Fibroblast of mammary gland (primary cell): ENCODE results near the gene CNDP1.
A peak's percentile ranks its signal among the peaks of the same experiment; 100 is the strongest.
"Not testable (repeated sequence)": the region's sequence is repeated elsewhere in the genome, so short reads cannot be mapped to it uniquely, and the experiment has no call there.

Experiments used
- DNase-seq: peaks from one replicate; pipeline ENCODE4 v3.0.0-alpha.2; 2010; ENCODE audit warnings: low read depth
- H3K4me3 ChIP-seq: 2 replicates; pipeline ENCODE4 v1.5.1; 2011; ENCODE audit warnings: low read depth, mild to moderate bottlenecking, low read length, moderate library complexity; ENCODE audit not compliant: control insufficient read depth
- CTCF ChIP-seq: conservative IDR thresholded peaks from 2 replicates; pipeline ENCODE4 v1.5.1; 2011; ENCODE audit warnings: low read depth, low read length, inconsistent platforms; ENCODE audit not compliant: control insufficient read depth, insufficient read depth

The CNDP1 gene

GRCh38 chr18:74551936-74552555 is 17.7 kb downstream of the CNDP1 start:
- no peak overlapping the region for H3K4me3 ChIP-seq
- TF ChIP-seq CTCF, result peak; percentile 86
- peak; percentile 82 for DNase-seq

- TF ChIP-seq CTCF, result no peak
- DNase-seq, result no peak
- no peak overlapping the region for H3K4me3 ChIP-seq
These were observed 21.8 kb downstream of the CNDP1 start for GRCh38 chr18:74556126-74556525.

GRCh38 chr18:74558096-74558495 is 23.8 kb downstream of the CNDP1 start:
- no peak for DNase-seq
- H3K4me3 ChIP-seq, result no peak overlapping the region
- no peak for TF ChIP-seq CTCF

GRCh38 chr18:74562131-74562730 is 27.9 kb downstream of the CNDP1 start:
- no peak for DNase-seq
- no peak for TF ChIP-seq CTCF
- H3K4me3 ChIP-seq, result no peak overlapping the region

- no peak for DNase-seq
- H3K4me3 ChIP-seq, result no peak overlapping the region
- no peak for TF ChIP-seq CTCF
These were observed 28.5 kb downstream of the CNDP1 start for GRCh38 chr18:74562775-74563174.

GRCh38 chr18:74563999-74564398 is 29.7 kb downstream of the CNDP1 start:
- H3K4me3 ChIP-seq, result no peak overlapping the region
- no peak for DNase-seq
- no peak for TF ChIP-seq CTCF

- not testable (repeated sequence) for H3K4me3 ChIP-seq, DNase-seq
These were observed 30.9 kb downstream of the CNDP1 start for GRCh38 chr18:74565164-74565563.

- H3K4me3 ChIP-seq, result not testable (repeated sequence)
These were observed 31.7 kb downstream of the CNDP1 start for GRCh38 chr18:74565993-74566392.

More at GRCh38 chr18:74565993-74566392, 31.7 kb downstream of the CNDP1 start:
- not testable (repeated sequence) for DNase-seq
